ENCODE measurements around the gene CDKN1B.

CDKN1B gene

GRCh38 chr12:12681061-12681765 lies 36.0 kb upstream of the CDKN1B start:
- DNase-seq (ENCODE audit: low read depth) = no peak
- no peak overlapping the region for H3K4me3 ChIP-seq (ENCODE audit: low read length)
- TF ChIP-seq CTCF (conservative IDR thresholded peaks at IDR 0.05; ENCODE audit: low read length) = no peak

GRCh38 chr12:12682284-12682683 lies 34.9 kb upstream of the CDKN1B start:
- no peak for DNase-seq (ENCODE audit: low read depth)
- no peak for TF ChIP-seq CTCF (conservative IDR thresholded peaks at IDR 0.05; ENCODE audit: low read length)
- H3K4me3 ChIP-seq (ENCODE audit: low read length) = no peak overlapping the region

GRCh38 chr12:12683136-12683697 lies 34.0 kb upstream of the CDKN1B start:
- DNase-seq (ENCODE audit: low read depth) = no peak
- H3K4me3 ChIP-seq (ENCODE audit: low read length) = no peak overlapping the region
- TF ChIP-seq CTCF (conservative IDR thresholded peaks at IDR 0.05; ENCODE audit: low read length) = no peak

- TF ChIP-seq CTCF (conservative IDR thresholded peaks at IDR 0.05; ENCODE audit: low read length) = no peak
- no peak overlapping the region for H3K4me3 ChIP-seq (ENCODE audit: low read length)
- DNase-seq (ENCODE audit: low read depth) = no peak
Observed at GRCh38 chr12:12683725-12684124, 33.4 kb upstream of the CDKN1B start.

- no peak for TF ChIP-seq CTCF (conservative IDR thresholded peaks at IDR 0.05; ENCODE audit: low read length)
- peak; percentile 39 for DNase-seq (ENCODE audit: low read depth)
Observed at GRCh38 chr12:12684375-12685106, 32.6 kb upstream of the CDKN1B start.

GRCh38 chr12:12685305-12685704 lies 31.9 kb upstream of the CDKN1B start:
- DNase-seq (ENCODE audit: low read depth) = no peak
- H3K4me3 ChIP-seq (ENCODE audit: low read length) = no peak overlapping the region
- no peak for TF ChIP-seq CTCF (conservative IDR thresholded peaks at IDR 0.05; ENCODE audit: low read length)

More at GRCh38 chr12:12684375-12685106, 32.6 kb upstream of the CDKN1B start:
- H3K4me3 ChIP-seq (ENCODE audit: low read length) = no peak overlapping the region

Data from AG10803 (cell line).